DMS153 treated with DMSO at 0.1 percent for 48 hours (cell line): ENCODE results near the gene TMEM63C.
"Not testable (repeated sequence)": the region's sequence is repeated elsewhere in the genome, so short reads cannot be mapped to it uniquely, and the experiment has no call there.

ENCODE experiments used
- DNase-seq: peaks from one replicate; lab custom pipeline; 2025; ENCODE audit not compliant: unreplicated experiment; lab: John Stamatoyannopoulos, UW

Gene TMEM63C

DNA sequence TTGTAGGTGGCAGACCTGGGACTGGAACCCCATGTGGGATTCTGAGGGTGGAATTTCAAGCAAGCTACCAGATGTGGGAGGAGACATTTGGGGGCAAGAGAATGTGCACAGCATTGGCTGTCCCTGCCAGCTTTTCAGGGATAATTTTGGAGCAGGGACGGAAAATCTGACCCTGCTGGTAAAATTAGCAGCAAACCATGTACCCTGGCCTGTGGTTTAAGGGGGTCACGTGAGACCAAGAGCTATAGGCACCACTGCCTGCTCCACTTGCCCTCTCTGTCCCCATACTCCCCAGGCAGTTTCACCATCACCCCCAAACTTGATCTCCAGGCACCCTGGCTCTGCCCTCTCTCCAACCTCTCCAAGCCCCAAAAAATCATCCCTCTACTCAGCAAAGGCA is 26.5 kb upstream of the TMEM63C start:
- no peak for DNase-seq

DNA sequence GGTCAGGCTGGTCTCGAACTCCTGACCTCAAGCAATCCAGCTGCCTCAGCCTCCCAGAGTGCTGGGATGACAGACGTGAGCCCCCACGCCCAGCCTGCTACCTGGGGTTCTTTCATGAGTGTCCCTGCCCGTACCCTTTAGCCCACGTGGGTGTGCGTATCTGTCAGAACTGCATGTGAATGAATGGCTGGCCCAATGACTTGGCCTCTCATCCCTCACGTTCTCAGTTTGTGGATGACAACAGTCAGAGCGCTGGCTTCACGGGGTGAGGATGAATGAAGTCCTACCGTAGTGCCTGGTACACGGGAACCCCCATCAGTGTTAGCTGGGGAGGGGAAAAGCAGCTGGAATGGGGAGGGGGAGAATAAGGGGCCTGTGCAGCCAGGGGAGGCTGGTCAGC is 23.9 kb upstream of the TMEM63C start:
- no peak for DNase-seq

DNA sequence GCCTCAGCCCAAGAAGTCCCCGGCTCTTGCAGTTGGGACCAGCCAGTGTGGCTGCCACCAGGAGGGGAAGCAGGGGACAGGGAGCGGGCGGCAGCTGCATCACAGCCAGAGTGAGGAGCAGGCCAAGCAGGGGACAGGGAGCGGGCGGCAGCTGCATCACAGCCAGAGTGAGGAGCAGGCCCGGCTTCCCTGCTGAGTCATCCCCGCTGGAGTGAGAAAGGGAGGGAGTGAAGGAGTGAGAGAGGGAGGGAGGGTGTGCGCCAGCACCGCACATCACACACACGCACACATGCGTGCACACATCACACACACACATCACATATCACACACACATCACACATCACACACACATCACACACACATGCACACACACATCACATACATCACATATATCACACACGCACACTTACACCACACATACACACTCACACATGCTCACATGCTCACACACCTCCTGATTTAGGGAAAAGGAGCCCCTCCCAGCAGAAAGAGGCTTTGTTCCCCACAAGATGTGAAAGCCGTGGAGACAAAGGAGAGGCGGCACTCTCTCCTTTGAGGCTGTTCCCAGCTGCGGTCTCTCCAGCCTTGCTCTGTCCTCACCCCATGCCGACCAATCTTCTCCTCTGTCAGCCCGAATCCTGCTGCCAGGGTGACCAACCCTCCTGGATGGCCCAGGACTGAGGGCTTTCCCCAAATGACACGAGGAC is 23.3 kb upstream of the TMEM63C start:
- peak; percentile 51 for DNase-seq

DNA sequence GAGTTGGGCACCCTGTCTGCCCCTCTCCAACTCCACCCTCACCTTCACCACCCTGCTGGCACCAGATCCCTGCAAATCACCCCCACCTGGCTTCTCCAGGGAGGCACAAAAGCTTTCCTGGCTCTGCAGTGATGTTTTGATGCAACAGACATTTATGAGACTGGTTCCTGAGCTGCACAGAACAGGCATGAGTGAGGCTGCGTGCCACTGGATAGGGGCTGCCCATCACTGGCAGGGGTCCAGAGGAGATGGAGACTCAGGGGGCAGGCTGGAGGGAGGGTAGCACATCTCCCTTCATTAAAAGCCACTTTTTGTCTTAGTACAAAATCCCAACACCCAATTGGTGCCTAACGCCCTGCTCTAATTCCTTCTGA is 22.7 kb upstream of the TMEM63C start:
- DNase-seq, result peak; percentile 40

DNA sequence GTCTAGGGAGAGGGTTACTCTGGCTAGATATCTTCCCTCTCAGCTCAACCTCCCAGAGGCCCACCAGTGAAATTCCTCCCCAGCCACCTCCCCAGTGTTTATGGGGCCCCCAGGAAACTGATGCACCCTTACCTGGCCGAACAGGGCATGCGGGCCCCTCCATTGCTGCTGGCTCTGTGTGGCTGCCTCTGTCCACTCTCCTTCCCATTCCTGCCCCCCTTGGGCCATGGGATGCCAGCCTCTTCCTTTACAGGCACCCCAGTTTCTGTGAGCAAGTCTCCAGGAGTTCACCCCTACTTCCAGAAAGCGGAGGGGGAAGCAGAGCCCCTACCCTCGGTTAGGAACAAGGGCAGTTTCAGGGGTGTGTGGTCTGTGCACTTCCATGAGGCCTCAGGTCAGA is 20.6 kb upstream of the TMEM63C start:
- DNase-seq, result no peak

DNA sequence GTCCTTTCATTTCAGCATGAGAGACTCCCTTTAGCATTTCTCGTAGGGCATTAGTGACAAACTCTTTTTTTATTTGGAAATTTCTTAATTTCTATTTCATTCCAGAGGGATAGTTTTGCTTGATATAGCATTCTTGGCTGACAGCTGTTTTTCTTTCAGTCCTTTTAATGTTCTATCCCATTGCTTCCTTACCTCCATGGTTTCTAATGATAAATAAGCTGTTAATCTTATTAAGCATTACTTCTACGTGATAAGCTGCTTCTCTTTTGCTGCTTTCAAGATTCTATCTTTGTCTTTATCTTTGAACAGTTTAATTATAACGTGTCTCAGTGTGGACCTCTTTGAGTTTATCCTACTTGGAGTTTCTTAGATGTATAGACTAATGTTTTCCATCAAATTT is 11.6 kb upstream of the TMEM63C start:
- no peak for DNase-seq

DNA sequence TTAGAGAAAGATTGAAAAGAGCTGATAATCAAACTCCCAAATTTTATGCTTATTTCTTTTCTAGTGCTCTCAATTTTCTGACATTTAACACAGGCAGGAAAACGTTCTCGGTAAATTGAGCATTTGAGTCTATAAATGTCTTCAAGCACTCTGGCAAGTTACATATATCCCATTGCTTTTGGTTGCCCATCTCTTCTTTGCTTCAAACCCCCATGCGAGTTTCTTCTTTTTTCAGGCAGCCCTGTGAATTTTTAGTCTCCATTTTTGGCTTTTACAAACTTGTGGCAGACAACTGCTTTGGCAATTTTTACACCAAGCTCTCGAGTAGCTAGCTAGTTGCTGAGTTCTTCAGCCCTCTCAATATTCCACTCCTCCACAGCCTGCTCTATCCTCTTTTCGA is 8.7 kb upstream of the TMEM63C start:
- DNase-seq, result no peak

DNA sequence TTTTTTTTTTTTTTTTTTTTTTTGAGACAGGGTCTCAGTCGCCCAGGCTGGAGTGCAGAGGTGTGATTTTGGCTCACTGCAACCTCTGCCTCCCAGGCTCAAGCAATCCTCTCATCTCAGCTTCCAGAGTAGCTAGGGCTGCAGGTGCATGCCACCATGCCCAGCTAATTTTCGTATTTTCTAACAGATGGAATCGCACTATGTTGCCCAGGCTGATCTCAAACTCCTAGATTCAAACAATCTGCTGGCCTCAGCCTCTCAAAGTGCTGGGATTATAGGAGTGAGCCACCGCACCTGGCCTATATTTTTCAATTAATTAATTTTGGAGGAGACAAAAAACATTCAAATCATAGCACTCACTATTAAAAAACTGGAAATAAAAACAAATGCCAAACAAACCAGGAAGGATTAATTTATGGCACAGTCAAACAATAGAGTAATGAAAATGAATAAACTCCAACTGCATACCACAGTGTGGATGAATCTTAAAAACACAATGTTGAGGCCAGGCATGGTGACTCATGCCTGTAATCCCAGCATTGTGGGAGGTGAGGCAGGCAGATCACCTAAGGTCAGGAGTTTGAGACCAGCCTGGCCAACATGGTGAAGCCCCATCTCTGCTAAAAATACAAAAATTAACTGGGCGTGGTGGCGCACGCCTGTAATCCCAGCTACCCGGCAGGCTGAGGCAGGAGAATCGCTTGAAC is 7.5 kb upstream of the TMEM63C start:
- DNase-seq, result not testable (repeated sequence)

DNA sequence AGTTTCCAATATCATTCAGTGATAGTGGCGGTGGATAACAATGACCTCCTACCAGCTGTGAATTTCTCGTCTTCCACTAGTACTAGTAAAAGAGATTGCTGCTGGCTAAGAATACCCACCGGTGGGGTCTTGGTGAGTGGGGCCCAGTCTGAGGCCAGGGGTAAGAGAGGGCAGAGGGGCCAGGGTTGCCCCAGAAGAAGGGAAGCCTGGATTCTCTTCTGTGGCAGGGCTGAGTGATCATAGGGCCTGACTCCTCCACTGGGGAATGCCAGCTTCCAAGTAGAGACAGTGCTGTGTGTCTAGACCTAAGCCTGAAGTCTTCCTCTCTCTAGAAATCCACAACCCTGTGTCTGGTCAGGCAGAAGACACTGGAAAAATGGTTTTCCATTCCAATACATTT is 5.8 kb upstream of the TMEM63C start:
- DNase-seq, result no peak

DNA sequence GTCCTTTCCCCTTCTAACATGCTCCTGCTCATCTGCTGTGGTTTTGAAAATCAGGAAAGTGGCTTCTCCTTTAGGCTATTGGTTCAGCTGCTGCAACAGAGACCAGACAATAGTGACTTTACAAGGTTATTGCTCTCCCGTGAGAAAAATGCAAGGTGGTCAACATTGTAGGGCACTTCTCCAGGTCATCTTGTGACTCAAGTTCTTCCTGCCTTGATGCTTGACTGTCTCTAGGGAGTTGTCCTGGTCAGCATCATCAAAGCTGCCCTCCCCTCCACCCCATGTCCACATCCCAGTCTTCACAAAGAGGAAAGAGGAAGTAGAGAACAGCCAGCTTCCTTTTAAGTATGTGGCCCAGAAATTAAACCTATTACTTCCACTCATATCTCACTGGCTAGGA is 3.9 kb upstream of the TMEM63C start:
- DNase-seq, result no peak

DNA sequence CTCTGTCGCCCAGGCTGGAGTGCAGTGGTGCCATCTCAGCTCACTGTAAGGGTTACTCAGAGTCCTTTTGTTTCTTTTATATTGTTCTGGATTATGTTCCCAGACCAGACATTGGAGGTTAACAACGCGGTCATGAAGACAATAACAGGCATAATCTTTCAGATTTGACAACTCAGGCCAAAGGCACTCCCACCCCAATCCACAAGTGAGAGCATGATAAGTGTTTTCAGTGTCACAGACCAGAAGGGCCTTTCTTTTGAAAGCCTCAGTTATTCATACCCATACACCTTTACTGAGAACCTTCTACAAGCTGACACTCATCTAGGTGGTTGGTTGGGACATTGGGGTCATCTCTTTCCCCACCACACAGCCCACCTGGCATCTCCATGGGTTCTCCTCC is 2.9 kb upstream of the TMEM63C start:
- DNase-seq, result no peak

DNA sequence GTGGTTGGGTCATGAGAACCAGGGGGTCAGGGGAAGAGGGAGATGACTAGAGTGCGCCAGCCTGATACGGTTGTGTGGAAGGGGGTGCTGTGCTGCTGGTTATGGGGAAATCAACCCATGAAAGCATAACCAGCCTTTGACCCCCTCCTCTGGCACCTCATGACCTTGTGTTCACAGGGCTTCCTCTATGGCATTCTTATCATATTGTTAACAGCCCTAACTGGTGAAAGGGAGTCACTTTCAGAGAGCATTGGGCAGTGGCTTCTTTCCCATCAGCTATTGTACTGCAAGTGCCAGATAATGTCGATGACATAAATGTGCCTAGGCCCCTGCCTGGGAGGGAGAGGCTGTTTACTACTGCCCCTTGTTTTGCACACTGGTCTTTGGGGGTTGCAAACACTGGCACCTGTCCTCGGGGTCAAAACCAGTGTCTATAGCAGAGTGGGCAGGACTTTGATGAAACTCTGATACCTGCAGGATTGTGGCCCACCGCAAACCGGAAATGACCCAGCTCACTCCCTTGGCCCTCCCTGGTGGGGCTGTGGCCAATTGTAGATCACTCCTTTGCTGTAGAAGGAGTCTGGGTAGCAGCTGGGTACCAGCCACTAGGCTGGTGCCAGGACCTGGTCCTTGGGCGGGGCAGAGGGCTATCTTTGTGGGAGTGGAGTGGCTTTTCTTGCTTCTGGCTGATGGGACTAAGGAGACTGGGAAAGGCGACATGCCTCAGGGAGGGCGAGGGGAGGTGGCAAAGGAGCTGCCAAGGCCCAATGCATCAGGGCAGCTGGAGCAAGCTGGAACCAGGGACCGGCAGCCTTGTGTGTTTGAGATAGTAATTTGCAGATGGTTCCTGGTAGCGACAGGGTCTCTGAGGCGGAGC is 634 bp upstream of the TMEM63C start:
- DNase-seq, result no peak

DNA sequence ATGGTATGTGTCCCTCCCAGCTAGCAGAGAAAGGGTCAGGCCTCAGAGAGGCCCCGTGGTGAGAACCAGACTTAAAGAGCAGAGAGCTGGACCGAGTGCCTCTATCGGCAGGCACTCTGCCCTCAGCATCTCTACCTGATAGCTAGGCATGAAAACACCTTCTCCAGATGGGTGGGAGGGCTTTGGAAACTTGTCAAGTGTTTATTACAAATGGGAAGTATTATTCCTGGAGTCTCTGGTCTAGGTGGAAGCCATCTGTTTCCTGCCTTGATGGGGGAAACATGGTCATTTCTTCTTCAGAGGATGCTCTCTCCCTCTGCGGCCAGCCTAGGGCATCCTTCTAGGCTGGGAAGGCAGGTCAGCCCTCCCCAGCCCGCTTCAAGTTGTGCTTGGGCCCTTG is 2.3 kb downstream of the TMEM63C start:
- no peak for DNase-seq

DNA sequence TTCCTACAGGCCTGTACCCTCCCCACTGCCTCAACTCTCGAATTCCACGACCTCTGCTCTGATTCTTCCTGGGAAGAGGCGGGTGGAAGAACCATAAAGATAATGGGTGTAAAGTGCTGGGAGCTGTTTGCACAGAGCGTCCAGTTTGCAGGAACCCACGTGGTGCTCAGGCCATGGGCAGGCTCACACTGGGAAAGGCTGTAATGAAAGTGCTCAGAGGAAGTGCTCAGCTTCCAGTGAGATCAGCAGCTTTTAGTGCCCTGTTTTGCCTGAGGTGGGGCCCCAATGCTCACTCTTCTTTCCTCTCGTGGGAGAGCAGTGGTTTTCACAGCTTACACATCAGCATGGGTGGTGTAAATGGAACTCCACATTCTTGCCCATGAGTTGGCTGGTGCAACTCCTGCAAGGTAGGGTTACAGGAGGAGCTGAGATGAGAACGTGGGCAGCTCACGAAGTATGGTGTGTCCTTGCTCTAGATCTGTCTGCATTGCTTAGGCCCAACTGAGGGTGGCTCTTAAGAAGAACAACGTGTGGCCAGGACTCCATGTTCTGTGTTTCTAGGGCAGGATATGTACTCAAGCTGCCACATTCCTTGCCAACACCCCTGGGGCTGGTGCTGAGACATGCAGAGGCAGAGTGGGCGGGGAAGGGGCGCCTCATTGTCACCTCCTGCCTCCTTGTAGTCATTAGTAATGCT is 2.9 kb downstream of the TMEM63C start:
- no peak for DNase-seq

DNA sequence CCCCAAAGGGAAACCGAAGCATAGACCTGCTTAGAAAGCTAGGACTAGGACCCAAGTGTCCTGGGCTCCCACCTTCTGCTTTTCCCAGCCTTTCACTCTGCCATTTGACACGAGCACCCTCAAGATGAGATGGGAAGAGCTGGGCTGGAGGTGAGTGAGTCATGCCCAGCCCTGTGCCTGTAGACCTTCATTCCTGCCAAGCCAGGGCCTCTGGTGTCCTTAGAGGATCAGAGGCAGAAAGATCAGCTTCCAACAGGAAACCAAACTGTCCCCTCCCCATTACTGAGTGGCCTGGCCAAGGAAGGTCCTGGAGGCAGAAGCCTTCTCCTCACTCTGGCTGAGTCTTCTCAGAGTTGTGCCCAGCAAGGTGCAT is 3.5 kb downstream of the TMEM63C start:
- no peak for DNase-seq

DNA sequence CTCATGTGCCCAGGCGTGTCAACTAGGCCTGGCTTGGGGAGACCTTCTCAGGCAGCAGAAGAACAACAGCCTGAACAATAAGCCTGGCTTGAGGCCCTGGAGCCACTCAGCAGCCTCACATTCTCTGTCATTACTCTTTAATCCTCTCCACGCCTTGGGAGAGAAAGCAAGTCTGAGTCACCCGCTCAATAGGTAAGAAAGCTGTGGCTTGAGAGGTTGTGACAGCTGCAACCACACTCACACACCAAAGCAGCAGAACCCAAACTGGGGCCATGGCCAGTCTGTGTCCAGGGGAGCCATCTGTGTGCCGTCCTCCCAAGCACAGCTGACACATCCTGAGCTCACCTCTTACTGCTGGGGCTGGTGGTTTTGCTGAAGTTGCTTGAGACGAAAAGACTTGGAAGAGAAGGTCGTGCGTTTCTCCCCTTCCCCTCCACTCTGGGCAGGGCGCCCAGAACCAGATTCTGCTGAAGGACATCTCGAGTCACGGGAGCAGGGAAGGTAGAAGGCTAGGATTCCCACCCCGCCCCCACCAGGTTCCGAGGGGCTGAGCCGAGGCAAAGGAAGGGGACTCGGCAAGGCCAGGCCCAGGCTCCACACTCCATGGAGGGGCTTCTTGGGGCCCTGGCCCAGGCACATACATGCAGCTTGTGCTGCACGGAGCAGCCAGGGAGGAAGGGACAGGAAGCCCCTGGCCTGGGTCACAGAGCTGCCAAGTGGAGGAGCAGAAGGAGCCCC is 5.5 kb downstream of the TMEM63C start:
- DNase-seq, result no peak

DNA sequence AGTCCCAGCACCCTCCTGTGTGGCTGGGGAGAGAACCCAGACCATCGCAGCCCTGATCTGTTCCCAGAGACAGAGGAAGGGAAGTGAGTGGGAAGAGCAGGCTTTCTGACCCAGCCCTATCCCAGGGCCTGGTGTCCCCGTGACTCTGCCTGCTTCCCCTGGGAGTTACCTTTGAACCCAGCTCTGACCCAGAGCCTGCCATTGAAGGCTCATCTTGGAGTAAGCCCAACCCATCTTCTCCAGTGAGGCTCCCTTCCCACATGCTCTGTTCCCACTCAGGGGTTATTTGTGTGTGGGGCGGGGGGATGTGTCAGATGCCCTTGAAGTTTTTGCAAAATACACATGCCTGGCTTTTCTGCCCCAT is 6.0 kb downstream of the TMEM63C start:
- DNase-seq, result no peak

DNA sequence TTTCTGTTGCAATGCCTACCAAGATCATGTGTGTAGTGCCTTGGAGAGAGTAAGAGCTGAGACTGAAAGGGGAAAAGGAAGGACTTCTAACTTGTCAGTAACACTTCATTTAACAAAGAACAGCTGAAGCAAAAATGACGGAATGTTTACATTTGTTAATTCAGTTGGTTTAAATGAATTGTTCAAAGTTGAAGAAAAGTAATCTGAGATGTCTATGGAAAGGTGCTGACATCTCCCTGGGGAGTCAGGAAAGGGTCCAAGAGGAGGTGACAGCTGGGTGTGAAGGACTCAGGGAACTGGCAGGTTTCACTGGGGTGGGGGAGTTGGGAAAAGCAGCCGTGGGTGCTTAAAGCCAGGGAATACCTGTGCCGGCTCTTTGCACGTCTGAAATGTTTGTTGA is 7.9 kb downstream of the TMEM63C start:
- no peak for DNase-seq

DNA sequence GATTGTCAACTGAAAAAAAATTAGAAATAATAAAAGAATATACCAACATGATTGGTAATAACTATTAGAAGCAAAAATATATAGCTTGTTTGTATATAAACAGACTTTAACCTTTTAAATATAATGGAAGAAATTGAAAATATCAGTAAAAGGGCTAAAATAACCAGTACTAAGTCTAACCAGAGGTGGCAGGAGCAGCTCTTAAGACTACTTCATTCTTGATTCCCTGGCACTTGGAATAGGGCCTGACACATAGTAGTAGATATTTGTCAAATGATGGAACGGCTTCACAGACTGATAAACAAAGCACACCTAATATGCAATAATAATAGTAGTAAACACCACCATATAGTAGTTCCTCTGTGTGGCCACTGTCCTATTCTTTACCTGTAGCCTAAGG is 9.4 kb downstream of the TMEM63C start:
- DNase-seq, result no peak

DNA sequence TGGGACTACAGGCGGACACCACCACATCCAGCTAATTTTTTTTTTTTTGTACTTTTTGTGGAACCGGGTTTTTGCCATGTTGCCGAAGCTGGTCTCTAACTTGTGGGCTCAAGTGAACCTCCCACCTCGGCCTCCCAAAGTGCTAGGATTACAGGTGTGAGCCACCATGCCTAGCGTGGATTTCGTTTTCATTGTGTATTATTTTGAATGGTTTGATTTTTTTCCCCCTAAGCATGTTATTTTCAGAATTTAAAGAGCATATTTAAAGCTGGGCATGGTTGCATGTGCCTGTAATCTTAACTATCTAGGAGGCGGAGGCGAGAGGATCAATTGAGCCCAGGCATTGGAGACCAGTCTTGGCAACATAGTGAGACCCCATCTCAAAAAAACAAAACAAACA is 13.1 kb downstream of the TMEM63C start:
- DNase-seq, result no peak

DNA sequence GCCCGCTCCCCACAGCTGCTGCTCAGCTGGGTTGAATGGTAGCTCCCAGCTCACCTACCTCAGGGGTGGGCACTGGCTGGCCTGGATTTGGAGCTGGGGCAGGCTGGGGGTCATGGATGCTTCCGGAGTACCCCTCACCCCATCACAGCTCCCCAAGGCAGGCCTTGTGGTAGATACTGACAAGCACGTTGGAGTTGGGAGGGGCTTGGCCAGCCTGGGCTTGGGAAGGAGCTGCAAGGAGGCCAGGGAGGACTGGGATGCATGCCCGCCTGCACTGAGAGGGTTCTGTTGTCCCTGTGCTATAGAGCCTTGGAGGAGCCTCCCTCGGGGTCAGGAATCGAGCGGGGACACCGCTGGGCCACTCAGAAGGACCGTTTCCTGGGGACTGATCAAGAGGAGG is 14.2 kb downstream of the TMEM63C start:
- no peak for DNase-seq
